ENCODE data around the gene SPTB. TPM values are rescaled to one million over a fixed set of nuclear protein-coding genes. Genes with fewer than 3 reads are reported as not detected.

Gene SPTB
- total RNA-seq, 1 experiment from 2014 or later, result 2.3 TPM

DNA sequence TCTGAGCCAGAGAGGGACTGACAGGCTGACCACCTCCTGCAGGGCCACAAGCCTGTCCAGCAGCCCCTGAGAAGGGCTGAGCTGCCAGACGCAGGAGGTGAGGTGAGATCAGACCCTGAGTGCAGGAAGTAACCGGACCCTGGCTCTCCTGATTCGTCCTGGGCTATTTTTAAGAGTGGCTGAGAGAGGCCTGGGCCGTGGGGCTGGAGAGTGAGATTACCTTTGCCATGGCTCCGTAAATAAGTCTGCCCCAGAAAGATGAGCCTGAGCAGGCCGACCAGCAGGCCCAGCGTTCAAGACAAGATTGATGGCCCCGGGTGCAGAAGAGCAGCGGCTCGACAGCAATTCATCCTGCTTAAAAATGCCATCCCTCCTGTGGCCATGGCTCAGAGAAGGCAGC, 54.2 kb downstream of the SPTB start:
- Histone ChIP-seq H3K9me3 (ENCODE audit: low read length) (no peaks in the 10 kb centered on the region), H3K79me2 (ENCODE audit: low read length) (no peaks in the 10 kb centered on the region), H3K27ac (ENCODE audit: low read length) (no peak overlapping the region), H3K4me3 (ENCODE audit: low read length) (no peak overlapping the region), H3F3A (ENCODE audit: low read length, unreplicated experiment) (no peaks in the 10 kb centered on the region), H3K4me1 (ENCODE audit: insufficient read depth, low read length) (no peaks in the 10 kb centered on the region; the same call in 1 of the 2 replicates), H3K27me3 (ENCODE audit: low read length) (no peaks in the 10 kb centered on the region), H2AFZ (ENCODE audit: low read length) (no peak overlapping the region), H3K9ac (ENCODE audit: low read length) (no peak overlapping the region), H3K4me2 (ENCODE audit: low read length) (no peak overlapping the region), H4K20me1 (ENCODE audit: low read length) (no peaks in the 10 kb centered on the region), H3K9me2 (replicated peaks; ENCODE audit: low read length) (no peaks in the 10 kb centered on the region), H3K36me3 (ENCODE audit: low read depth, low read length) (no peaks in the 10 kb centered on the region)
- intact Hi-C loops (cut with micrococcal nuclease), result no loop called here
- DNase-seq, result no peak
- ChIA-PET CTCF (no interaction called here), POLR2A (ENCODE audit: unreplicated experiment) (no interaction called here)
- TF ChIP-seq EZH2phosphoT487 (IDR thresholded peaks at IDR 0.05; ENCODE audit: borderline replicate concordance, low read length) (no peak), EZH2 (IDR thresholded peaks at IDR 0.05; ENCODE audit: low read length, unreplicated experiment) (no peak), CTCF (conservative IDR thresholded peaks at IDR 0.05; ENCODE audit: low read depth, low read length) (no peak)
- no TSS peak for BruUV-seq (replicated peaks)
- no peak for ATAC-seq

GRCh38 chr14:64825006-64825405, 54.7 kb downstream of the SPTB start:
- H3K27me3 ChIP-seq (ENCODE audit: low read length), result no peaks in the 10 kb centered on the region
- no peak overlapping the region for H3K9ac ChIP-seq (ENCODE audit: low read length)
- no peaks in the 10 kb centered on the region for H3K36me3 ChIP-seq (ENCODE audit: low read depth, low read length)
- no peak overlapping the region for H3K4me3 ChIP-seq (ENCODE audit: low read length)
- no peak for TF ChIP-seq EZH2phosphoT487 (IDR thresholded peaks at IDR 0.05; ENCODE audit: borderline replicate concordance, low read length)
- TF ChIP-seq CTCF (conservative IDR thresholded peaks at IDR 0.05; ENCODE audit: low read depth, low read length), result no peak
- TF ChIP-seq EZH2 (IDR thresholded peaks at IDR 0.05; ENCODE audit: low read length, unreplicated experiment), result no peak
- H3K4me1 ChIP-seq (ENCODE audit: insufficient read depth, low read length), result no peaks in the 10 kb centered on the region; the same call in 1 of the 2 replicates
- intact Hi-C loops (cut with micrococcal nuclease), result no loop called here
- no peaks in the 10 kb centered on the region for H3K9me3 ChIP-seq (ENCODE audit: low read length)
- H4K20me1 ChIP-seq (ENCODE audit: low read length), result no peaks in the 10 kb centered on the region
- no peak overlapping the region for H3K27ac ChIP-seq (ENCODE audit: low read length)
- DNase-seq, result no peak
- POLR2A ChIA-PET (ENCODE audit: unreplicated experiment), result no interaction called here
- CTCF ChIA-PET, result no interaction called here
- no peaks in the 10 kb centered on the region for H3K9me2 ChIP-seq (replicated peaks; ENCODE audit: low read length)
- no peaks in the 10 kb centered on the region for H3F3A ChIP-seq (ENCODE audit: low read length, unreplicated experiment)
- H3K79me2 ChIP-seq (ENCODE audit: low read length), result no peaks in the 10 kb centered on the region
- no peak for ATAC-seq
- no TSS peak for BruUV-seq (replicated peaks)
- no peak overlapping the region for H2AFZ ChIP-seq (ENCODE audit: low read length)
- no peak overlapping the region for H3K4me2 ChIP-seq (ENCODE audit: low read length)

DNA sequence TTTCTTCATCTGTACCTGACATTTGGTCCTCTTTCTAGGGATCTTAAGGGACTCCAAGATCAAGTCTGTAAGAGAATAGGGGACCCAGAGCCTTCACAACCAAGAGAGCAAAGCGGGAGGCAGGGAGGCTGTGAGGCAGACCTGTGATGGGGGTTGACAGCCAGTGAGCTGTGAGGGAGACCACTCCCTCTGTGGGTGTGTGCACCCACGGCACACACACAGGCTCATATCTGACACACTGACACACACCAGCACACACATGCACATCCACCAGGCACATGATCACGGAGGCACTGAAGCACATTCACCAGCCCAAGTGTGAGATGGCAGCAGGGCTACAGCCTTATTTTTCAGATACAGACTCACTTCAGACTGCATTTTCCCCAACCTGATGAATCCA, 55.2 kb downstream of the SPTB start:
- Histone ChIP-seq H3F3A (ENCODE audit: low read length, unreplicated experiment) (no peaks in the 10 kb centered on the region), H3K9ac (ENCODE audit: low read length) (no peak overlapping the region), H3K79me2 (ENCODE audit: low read length) (no peaks in the 10 kb centered on the region), H3K27ac (ENCODE audit: low read length) (no peak overlapping the region), H4K20me1 (ENCODE audit: low read length) (no peaks in the 10 kb centered on the region), H3K4me1 (ENCODE audit: insufficient read depth, low read length) (no peaks in the 10 kb centered on the region; the same call in 1 of the 2 replicates), H3K27me3 (ENCODE audit: low read length) (no peaks in the 10 kb centered on the region), H3K9me2 (replicated peaks; ENCODE audit: low read length) (no peaks in the 10 kb centered on the region), H3K36me3 (ENCODE audit: low read depth, low read length) (no peaks in the 10 kb centered on the region), H2AFZ (ENCODE audit: low read length) (no peak overlapping the region), H3K9me3 (ENCODE audit: low read length) (no peaks in the 10 kb centered on the region), H3K4me3 (ENCODE audit: low read length) (no peak overlapping the region), H3K4me2 (ENCODE audit: low read length) (no peak overlapping the region)
- TF ChIP-seq EZH2phosphoT487 (IDR thresholded peaks at IDR 0.05; ENCODE audit: borderline replicate concordance, low read length), result no peak
- TF ChIP-seq EZH2 (IDR thresholded peaks at IDR 0.05; ENCODE audit: low read length, unreplicated experiment), result no peak
- TF ChIP-seq CTCF (conservative IDR thresholded peaks at IDR 0.05; ENCODE audit: low read depth, low read length), result no peak
- no peak for ATAC-seq
- intact Hi-C loops (cut with micrococcal nuclease), result loop anchor here (5.0 kb wide), 1 partner anchor 68 kb away; no protein-coding TSS in a partner anchor
- ChIA-PET CTCF (interaction anchor here (1.9 to 2.5 kb wide), 3 partner anchors 17 to 86 kb away, joined by 5 to 67 read pairs (median 18); no protein-coding TSS in a partner anchor), POLR2A (ENCODE audit: unreplicated experiment) (no interaction called here)
- no peak for DNase-seq
- no TSS peak for BruUV-seq (replicated peaks)

Data from PC-3 (cell line).